Endothelial cell of umbilical vein (primary cell): ENCODE results near the gene TEX28. TPM values are rescaled to one million over a fixed set of nuclear protein-coding genes. Genes with fewer than 3 reads are reported as not detected.

Source experiments
- BruUV-seq: library from RNA; stranded (reverse); fragments of 400-500 nt; replicated peaks from 2 replicates; lab custom pipeline; 2021; lab: Mats Ljungman, UMichigan
- CTCF ChIA-PET: fragments of 300-600, 350-600 bp; sonication (Branson Sonifier 250); formaldehyde crosslinking; loops from one replicate; lab custom pipeline; 2021; ENCODE audit warnings: antibody characterized with exemption, inconsistent platforms; lab: Charles Lee
- POLR2A ChIA-PET: fragments of 300-600, 350-600 bp; sonication (Branson Sonifier 250); formaldehyde crosslinking; loops from one replicate; lab custom pipeline; 2021; ENCODE audit warnings: antibody characterized with exemption, inconsistent platforms; lab: Charles Lee
- DNase-seq: peaks from one replicate; pipeline ENCODE4 v3.0.0-alpha.2; 2011; ENCODE audit warnings: low read depth, low spot score
- FAIRE-seq: peaks from 2 replicates; lab custom pipeline; 2011; peaks lifted over from hg19 to GRCh38; lab: Jason Lieb, UNC
- H2AFZ ChIP-seq: 2 replicates; pipeline ENCODE4 v1.6.0; 2012; ENCODE audit warnings: low read depth, low read length, control low read depth, inconsistent platforms
- H3K27ac ChIP-seq: 2 replicates; pipeline ENCODE4 v1.5.1; 2011; ENCODE audit warnings: low read depth, mild to moderate bottlenecking, control low read depth, low read length, moderate library complexity; ENCODE audit not compliant: insufficient read depth
- H3K27me3 ChIP-seq, 2 experiments: 2 replicates each; pipeline versions ENCODE4 v1.6.0 to v1.6.1; 2011; ENCODE audit warnings: low read length in 2 of 2, mixed read lengths in 1 of 2; ENCODE audit not compliant: control insufficient read depth in 2 of 2, insufficient read depth in 2 of 2
- H3K36me3 ChIP-seq, 2 experiments: 2 replicates in 1 of 2; 3 replicates in 1 of 2; pipeline ENCODE4 v1.5.1; 2011; ENCODE audit warnings: low read length in 2 of 2, mild to moderate bottlenecking in 1 of 2, moderate library complexity in 1 of 2; ENCODE audit not compliant: control insufficient read depth in 2 of 2, insufficient read depth in 2 of 2; ENCODE audit errors: extremely low read depth in 1 of 2
- H3K4me1 ChIP-seq: 3 replicates; pipeline ENCODE4 v1.5.1; 2011; ENCODE audit warnings: mild to moderate bottlenecking, low read length; ENCODE audit not compliant: control insufficient read depth, insufficient read depth; ENCODE audit errors: extremely low read depth
- H3K4me2 ChIP-seq: 2 replicates; pipeline ENCODE4 v1.6.1; 2011; ENCODE audit warnings: low read length, control low read depth, mixed read lengths; ENCODE audit not compliant: insufficient read depth
- H3K4me3 ChIP-seq, 3 experiments: fragments of 200-600 bp in 1 of 3; sonication (generic), shearing (Covaris generic) in 1 of 3; replicated peaks in 1 of 3; 2 replicates each; pipeline ENCODE4 v1.5.1; 2011 to 2016; ENCODE audit warnings: control low read depth in 3 of 3, low read length in 3 of 3, mild to moderate bottlenecking in 2 of 3, inconsistent platforms in 1 of 3, low read depth in 1 of 3, moderate library complexity in 1 of 3; ENCODE audit not compliant: insufficient read depth in 1 of 3
- H3K79me2 ChIP-seq: 2 replicates; pipeline ENCODE4 v1.6.0; 2012; ENCODE audit warnings: low read length, inconsistent platforms; ENCODE audit not compliant: control insufficient read depth, insufficient read depth
- H3K9ac ChIP-seq: replicated peaks from 2 replicates; pipeline ENCODE3; 2011; ENCODE audit warnings: low read length, control low read depth; ENCODE audit not compliant: insufficient read depth; ENCODE audit errors: extremely low read depth
- H3K9me1 ChIP-seq: replicated peaks from 3 replicates; pipeline ENCODE4 v1.6.0; 2011; ENCODE audit warnings: mild to moderate bottlenecking, low read length; ENCODE audit not compliant: control insufficient read depth, insufficient read depth; ENCODE audit errors: extremely low read depth
- H3K9me3 ChIP-seq: replicated peaks from 2 replicates; pipeline ENCODE4 v1.5.1; 2012; ENCODE audit warnings: low read length, inconsistent platforms; ENCODE audit not compliant: control insufficient read depth, insufficient read depth
- H4K20me1 ChIP-seq: replicated peaks from 2 replicates; pipeline ENCODE3; 2011; ENCODE audit warnings: mild to moderate bottlenecking, low read length; ENCODE audit not compliant: control insufficient read depth, insufficient read depth; ENCODE audit errors: extremely low read depth
- EZH2 ChIP-seq: IDR thresholded peaks from 2 replicates; pipeline ENCODE4 v1.6.1; 2012; ENCODE audit warnings: borderline replicate concordance, low read depth, mild to moderate bottlenecking, moderate library complexity, low read length, inconsistent platforms; ENCODE audit not compliant: severe bottlenecking
- FOS ChIP-seq: IDR thresholded peaks from 2 replicates; pipeline ENCODE4 v1.6.1; 2011; ENCODE audit warnings: mild to moderate bottlenecking, low read length, moderate library complexity, borderline replicate concordance; ENCODE audit not compliant: insufficient read depth
- GATA2 ChIP-seq: IDR thresholded peaks from 2 replicates; pipeline ENCODE4 v1.7.0; 2011; ENCODE audit warnings: low read depth, mild to moderate bottlenecking, moderate library complexity, mixed read lengths, low read length; ENCODE audit not compliant: insufficient read length, insufficient read depth
- JUN ChIP-seq: IDR thresholded peaks from 2 replicates; pipeline ENCODE4 v1.6.1; 2011; ENCODE audit warnings: borderline replicate concordance, low read depth; ENCODE audit not compliant: insufficient read length, insufficient read depth
- MYC ChIP-seq: IDR thresholded peaks from one replicate; pipeline ENCODE4 v1.6.1; 2011; ENCODE audit warnings: mild to moderate bottlenecking, low read depth, low read length
- POLR2A ChIP-seq: IDR thresholded peaks from 2 replicates; pipeline ENCODE4 v1.6.1; 2012; ENCODE audit warnings: low read depth, mild to moderate bottlenecking, control low read depth, low read length
- POLR2AphosphoS5 ChIP-seq: IDR thresholded peaks from 2 replicates; pipeline ENCODE4 v1.6.1; 2012; ENCODE audit warnings: low read depth, mild to moderate bottlenecking, control low read depth, low read length, moderate library complexity; ENCODE audit not compliant: insufficient read depth
- dilution Hi-C: fragments of 300-500 bp; cut with MboI; formaldehyde crosslinking; loops from one replicate; pipeline ENCODE4 v1.15.0; 2019; ENCODE audit warnings: low sequenced_read_pairs; ENCODE audit not compliant: extremely low pct_ligation_motif_present
- intact Hi-C: fragments of 100-400 bp; cut with micrococcal nuclease; formaldehyde crosslinking; loops from one replicate; pipeline ENCODE4 v1.10.0; 2022
- polyA plus RNA-seq, 4 experiments: library from polyadenylated mRNA; depleted of rRNA in 3 of 4; stranded (reverse) in 3 of 4; unstranded in 1 of 4; fragments of >200 nt; gene quantifications; 2 replicates each; pipeline versions ENCODE4 v1.2.1 to v1.2.3, GENCODE V29; 2011 to 2012; ENCODE audit warnings: missing spikeins in 1 of 4
- total RNA-seq: library from RNA; stranded (reverse); gene quantifications from 2 replicates; pipeline ENCODE4 v1.2.3, GENCODE V29; 2021
- TF ChIP-seq, protein P1 (sequence below): IDR thresholded peaks from 2 replicates; pipeline ENCODE4 v1.6.1; 2011; ENCODE audit not compliant: insufficient read depth, insufficient read length
- TF ChIP-seq, protein P2 (sequence below), 2 donors: IDR thresholded peaks; 1 replicate in 1 of 2; 2 replicates in 1 of 2; pipeline ENCODE4 v1.5.1; 2011; ENCODE audit warnings: low read length in 2 of 2, mild to moderate bottlenecking in 2 of 2, moderate library complexity in 2 of 2, control low read depth in 1 of 2, inconsistent platforms in 1 of 2, low read depth in 1 of 2; ENCODE audit not compliant: insufficient read depth in 1 of 2; ENCODE audit errors: extremely low read depth in 1 of 2

TEX28 gene
- total and polyA plus RNA-seq, 2 donors (not counting 3 experiments of a cell fraction or from before 2014, with no cell fraction given): not detected

DNA sequence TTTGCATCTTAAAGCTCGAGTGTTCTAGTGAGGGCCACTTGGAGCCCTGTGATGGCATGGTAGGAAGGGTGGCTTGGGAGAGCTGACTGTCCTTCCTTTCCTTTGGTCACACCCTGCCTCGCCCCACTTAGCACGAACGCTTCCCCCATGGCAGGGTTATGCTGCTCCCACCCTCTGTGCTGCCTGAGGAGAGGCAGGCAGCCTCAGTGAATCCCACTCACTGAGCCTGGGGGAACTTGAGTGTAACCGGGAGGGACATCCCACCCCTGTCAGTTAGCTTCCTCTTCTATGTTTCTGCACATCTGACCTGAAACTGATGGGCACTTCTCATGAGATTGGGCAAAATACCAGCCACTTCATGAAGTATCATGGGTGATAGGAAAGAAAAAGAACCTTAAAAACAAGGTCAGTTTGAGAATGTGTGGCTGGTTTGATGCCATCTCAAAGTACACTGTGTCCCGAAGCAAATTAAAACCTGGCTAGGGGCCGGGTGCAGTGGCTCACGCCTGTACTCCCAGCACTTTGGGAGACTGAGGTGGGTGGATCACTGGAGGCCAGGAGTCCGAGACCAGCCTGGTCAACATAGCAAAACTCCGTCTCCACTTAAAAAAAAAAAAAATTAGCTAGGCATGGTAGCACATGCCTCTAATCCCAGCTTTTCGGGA is 10.7 kb upstream of the TEX28 start:
- H3K27ac ChIP-seq: no peak overlapping the region
- TF ChIP-seq, protein P1, sequence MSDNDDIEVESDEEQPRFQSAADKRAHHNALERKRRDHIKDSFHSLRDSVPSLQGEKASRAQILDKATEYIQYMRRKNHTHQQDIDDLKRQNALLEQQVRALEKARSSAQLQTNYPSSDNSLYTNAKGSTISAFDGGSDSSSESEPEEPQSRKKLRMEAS: no peak
- no peak for TF ChIP-seq MYC
- no peak for TF ChIP-seq JUN
- no peak for TF ChIP-seq GATA2
- no peak for TF ChIP-seq POLR2AphosphoS5
- TF ChIP-seq, protein P2, sequence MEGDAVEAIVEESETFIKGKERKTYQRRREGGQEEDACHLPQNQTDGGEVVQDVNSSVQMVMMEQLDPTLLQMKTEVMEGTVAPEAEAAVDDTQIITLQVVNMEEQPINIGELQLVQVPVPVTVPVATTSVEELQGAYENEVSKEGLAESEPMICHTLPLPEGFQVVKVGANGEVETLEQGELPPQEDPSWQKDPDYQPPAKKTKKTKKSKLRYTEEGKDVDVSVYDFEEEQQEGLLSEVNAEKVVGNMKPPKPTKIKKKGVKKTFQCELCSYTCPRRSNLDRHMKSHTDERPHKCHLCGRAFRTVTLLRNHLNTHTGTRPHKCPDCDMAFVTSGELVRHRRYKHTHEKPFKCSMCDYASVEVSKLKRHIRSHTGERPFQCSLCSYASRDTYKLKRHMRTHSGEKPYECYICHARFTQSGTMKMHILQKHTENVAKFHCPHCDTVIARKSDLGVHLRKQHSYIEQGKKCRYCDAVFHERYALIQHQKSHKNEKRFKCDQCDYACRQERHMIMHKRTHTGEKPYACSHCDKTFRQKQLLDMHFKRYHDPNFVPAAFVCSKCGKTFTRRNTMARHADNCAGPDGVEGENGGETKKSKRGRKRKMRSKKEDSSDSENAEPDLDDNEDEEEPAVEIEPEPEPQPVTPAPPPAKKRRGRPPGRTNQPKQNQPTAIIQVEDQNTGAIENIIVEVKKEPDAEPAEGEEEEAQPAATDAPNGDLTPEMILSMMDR (IDR thresholded peaks at IDR 0.05; ENCODE audit: extremely low read depth in 1 of 2, insufficient read depth in 1 of 2, low read depth in 1 of 2, low read length in 2 of 2): no peak
- TF ChIP-seq POLR2A: no peak
- no peak for TF ChIP-seq EZH2
- TF ChIP-seq FOS: no peak
- CTCF ChIA-PET: no interaction called here
- POLR2A ChIA-PET: no interaction called here
- H3K79me2 ChIP-seq: no peaks in the 10 kb centered on the region
- DNase-seq (no peak), FAIRE-seq (no peak)
- H3K27me3 ChIP-seq: no peaks in the 10 kb centered on the region
- no peak overlapping the region for H3K4me2 ChIP-seq
- no peaks in the 10 kb centered on the region for H3K36me3 ChIP-seq
- H3K9me3 ChIP-seq: no peaks in the 10 kb centered on the region
- intact Hi-C loops: no loop called here
- H2AFZ ChIP-seq: no peak overlapping the region
- H3K4me1 ChIP-seq: no peaks in the 10 kb centered on the region
- BruUV-seq: no TSS peak
- no peaks in the 10 kb centered on the region for H4K20me1 ChIP-seq
- H3K9me1 ChIP-seq: no peaks in the 10 kb centered on the region
- no peak overlapping the region for H3K4me3 ChIP-seq
- no peak overlapping the region for H3K9ac ChIP-seq
- dilution Hi-C loops: no loop called here
